ENCODE results near the gene TMPO.
"Not testable (repeated sequence)": the region's sequence is repeated elsewhere in the genome, so short reads cannot be mapped to it uniquely, and the experiment has no call there.

TMPO gene

DNA sequence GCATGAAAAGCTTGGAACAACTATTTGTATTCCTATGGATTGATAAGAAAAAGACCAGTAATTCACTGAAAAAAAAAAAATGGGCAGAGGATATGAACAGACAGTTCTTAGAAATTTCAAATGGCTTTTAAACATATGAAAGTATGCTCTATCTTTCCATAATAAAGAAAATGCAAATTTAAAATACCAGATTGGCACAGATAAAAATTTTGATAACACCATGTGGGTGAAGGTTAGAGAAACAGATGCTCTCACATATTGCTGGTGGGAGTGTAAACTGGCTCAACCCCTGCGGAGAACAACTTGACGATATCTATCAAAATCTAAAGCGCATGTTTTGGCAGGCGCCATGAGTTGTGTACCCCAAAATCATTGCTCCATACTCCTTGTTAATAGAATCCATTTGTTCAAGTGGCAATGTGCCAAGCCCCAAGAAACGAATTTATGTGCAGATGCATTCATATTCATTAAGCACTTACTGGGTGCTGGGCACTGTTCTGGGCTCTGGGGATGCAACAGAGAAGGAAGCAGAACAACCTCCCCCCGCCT is 29.5 kb upstream of the TMPO start:
- no peaks in the 10 kb centered on the region for H3K36me3 ChIP-seq (ENCODE audit: control insufficient read depth, insufficient read depth, low read length)
- no peak for DNase-seq (ENCODE audit: low read depth, low spot score)
- no CpG with 5 or more reads among the region's 6 CpGs for WGBS (ENCODE audit: insufficient coverage, insufficient read length)

DNA sequence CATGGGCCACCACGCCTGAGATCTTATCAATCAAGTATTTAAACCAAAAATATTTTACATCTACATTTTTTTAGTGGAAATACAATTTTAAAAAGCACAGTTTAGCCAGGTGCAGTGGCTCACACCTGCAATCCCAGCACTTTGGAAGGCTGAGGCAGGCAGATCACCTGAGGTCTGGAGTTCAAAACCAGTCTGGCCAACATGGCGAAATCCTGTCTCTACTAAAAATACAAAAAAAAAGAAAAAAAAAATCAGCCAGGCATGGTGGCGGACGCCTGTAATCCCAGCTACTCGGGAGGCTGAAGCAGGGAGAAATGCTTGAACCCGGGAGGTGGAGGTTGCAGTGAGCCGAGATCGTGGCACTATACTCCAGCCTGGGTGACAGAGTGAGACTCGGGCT is 27.0 kb upstream of the TMPO start:
- H3K4me1 ChIP-seq (ENCODE audit: control insufficient read depth, insufficient read depth, low read length); DNase-seq (ENCODE audit: low read depth, low spot score); H3K9me3 ChIP-seq (ENCODE audit: control insufficient read depth, insufficient read depth, low read length); H3K4me3 ChIP-seq (ENCODE audit: low read length); H3K27me3 ChIP-seq (ENCODE audit: control insufficient read depth, insufficient read depth, low read length); H3K36me3 ChIP-seq (ENCODE audit: control insufficient read depth, insufficient read depth, low read length); H3K27ac ChIP-seq (ENCODE audit: low read length): not testable (repeated sequence)
- no CpG with 5 or more reads among the region's 9 CpGs for WGBS (ENCODE audit: insufficient coverage, insufficient read length)

More for the DNA sequence above, 29.5 kb upstream of the TMPO start:
- Histone ChIP-seq H3K4me1 (ENCODE audit: control insufficient read depth, insufficient read depth, low read length) (peaks cover 4% of the 10 kb centered on the region; the same call in 1 of the 2 replicates), H3K27me3 (ENCODE audit: control insufficient read depth, insufficient read depth, low read length) (no peaks in the 10 kb centered on the region), H3K4me3 (ENCODE audit: low read length) (no peak overlapping the region), H3K27ac (ENCODE audit: low read length) (no peak overlapping the region), H3K9me3 (ENCODE audit: control insufficient read depth, insufficient read depth, low read length) (no peaks in the 10 kb centered on the region)

DNA sequence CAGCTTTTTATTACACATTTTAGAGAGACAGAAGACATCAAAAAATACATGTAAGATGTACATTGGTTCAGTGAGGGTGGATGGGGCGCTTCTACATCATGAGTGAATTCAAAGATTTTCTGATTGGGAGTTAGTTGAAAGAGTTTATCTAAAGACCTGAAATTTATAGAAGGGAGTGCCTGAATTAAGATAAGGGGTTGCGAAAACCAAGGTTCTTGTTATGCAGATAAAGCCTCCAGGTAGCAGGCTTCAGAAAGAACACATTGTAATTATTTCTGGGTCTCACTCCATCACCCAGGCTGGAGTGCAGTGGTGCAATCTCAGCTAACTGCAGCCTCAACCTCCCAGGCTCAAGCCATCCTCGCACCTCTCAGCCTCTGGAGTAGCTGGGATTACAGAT is 26.2 kb upstream of the TMPO start:
- Histone ChIP-seq H3K9me3 (ENCODE audit: control insufficient read depth, insufficient read depth, low read length) (no peaks in the 10 kb centered on the region), H3K4me3 (ENCODE audit: low read length) (no peak overlapping the region), H3K4me1 (ENCODE audit: control insufficient read depth, insufficient read depth, low read length) (peaks cover 5% of the 10 kb centered on the region; the same call in 1 of the 2 replicates), H3K27me3 (ENCODE audit: control insufficient read depth, insufficient read depth, low read length) (no peaks in the 10 kb centered on the region), H3K27ac (ENCODE audit: low read length) (no peak overlapping the region), H3K36me3 (ENCODE audit: control insufficient read depth, insufficient read depth, low read length) (no peaks in the 10 kb centered on the region)
- WGBS (ENCODE audit: insufficient coverage, insufficient read length), result no CpG with 5 or more reads among the region's 3 CpGs
- DNase-seq (ENCODE audit: low read depth, low spot score), result no peak

DNA sequence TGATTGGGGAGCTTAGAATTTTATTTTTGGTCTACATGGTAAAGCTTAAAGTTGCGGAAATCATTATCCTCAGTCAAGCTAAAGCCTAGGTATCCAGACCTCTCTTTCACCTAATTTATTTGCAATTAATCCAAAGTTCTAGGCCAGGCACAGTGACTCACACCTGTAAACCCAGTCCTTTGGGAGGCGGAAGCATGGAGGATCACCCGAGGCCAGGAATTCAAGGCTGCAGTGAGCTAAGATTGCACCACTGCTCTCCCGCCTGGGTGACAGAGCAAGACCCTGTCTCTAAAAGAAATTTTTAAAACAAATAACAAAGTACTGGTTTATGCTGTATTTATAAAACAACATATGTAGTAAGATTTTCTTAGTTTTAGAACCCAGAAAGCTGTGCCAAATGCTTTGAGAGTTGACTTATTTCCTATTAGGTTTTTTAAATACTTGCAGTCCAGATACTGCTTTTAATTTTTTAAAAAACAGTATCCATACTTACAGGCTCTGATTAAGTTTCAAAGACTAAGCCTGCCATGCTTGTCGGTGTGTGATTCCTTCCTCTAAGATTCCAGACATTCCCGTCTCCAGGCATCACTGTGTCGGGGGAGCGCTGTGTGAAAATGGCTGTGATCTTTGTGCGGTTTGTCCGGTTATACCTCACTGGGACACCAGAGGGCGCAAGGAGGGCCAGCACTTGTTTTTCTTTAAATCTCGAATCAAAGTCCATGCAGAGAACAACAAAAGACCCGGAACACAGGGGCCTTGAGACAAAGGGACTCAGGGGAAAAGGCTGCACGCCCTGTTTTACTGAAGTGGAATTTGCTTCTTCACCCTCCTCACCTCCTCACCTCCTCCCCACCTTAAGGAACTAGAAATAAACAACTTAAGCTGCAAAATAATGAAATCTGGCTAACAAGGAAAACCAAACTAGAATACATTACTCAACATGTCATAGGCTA is 24.6 kb upstream of the TMPO start:
- DNase-seq (ENCODE audit: low read depth, low spot score), result peak; percentile 99
- H3K27ac ChIP-seq (ENCODE audit: low read length), result no peak overlapping the region
- H3K4me1 ChIP-seq (ENCODE audit: control insufficient read depth, insufficient read depth, low read length), result peaks cover 5% of the 10 kb centered on the region; the same call in 1 of the 2 replicates
- H3K27me3 ChIP-seq (ENCODE audit: control insufficient read depth, insufficient read depth, low read length), result no peaks in the 10 kb centered on the region
- WGBS (ENCODE audit: insufficient coverage, insufficient read length), result no CpG with 5 or more reads among the region's 14 CpGs
- H3K9me3 ChIP-seq (ENCODE audit: control insufficient read depth, insufficient read depth, low read length), result no peaks in the 10 kb centered on the region
- H3K4me3 ChIP-seq (ENCODE audit: low read length), result no peak overlapping the region
- no peaks in the 10 kb centered on the region for H3K36me3 ChIP-seq (ENCODE audit: control insufficient read depth, insufficient read depth, low read length)

DNA sequence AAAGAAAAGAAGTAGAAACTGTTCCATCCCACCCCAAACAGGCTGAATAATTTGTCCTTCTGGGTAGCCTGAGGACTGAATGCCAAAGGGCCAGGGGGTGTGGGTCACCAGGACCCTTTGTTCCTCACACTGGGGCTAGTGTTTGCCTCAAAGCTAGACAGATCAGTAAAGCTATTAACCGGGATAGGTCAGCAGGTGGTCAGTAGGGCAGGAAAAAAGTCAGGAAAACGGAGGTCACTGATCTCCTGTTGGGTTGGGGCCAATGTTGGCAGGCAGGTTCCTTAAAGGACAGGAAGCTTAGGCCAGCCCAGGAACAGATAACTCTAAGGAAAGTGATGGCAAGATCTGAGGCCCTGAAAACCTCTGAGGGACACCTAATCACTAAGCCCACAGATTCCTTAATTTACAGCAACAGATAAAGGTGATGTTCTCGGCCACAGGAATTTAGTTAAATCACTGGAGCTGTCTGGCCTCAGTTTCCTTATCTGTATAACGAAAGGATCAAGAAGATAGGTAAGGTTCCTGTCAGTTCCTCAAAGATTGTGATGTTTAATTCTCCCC is 22.7 kb upstream of the TMPO start:
- H3K9me3 ChIP-seq (ENCODE audit: control insufficient read depth, insufficient read depth, low read length), result no peaks in the 10 kb centered on the region
- peak overlapping the region; percentile 36 for H3K27ac ChIP-seq (ENCODE audit: low read length)
- no CpG with 5 or more reads among the region's 4 CpGs for WGBS (ENCODE audit: insufficient coverage, insufficient read length)
- H3K36me3 ChIP-seq (ENCODE audit: control insufficient read depth, insufficient read depth, low read length), result no peaks in the 10 kb centered on the region
- no peak overlapping the region for H3K4me3 ChIP-seq (ENCODE audit: low read length)
- no peak for DNase-seq (ENCODE audit: low read depth, low spot score)
- H3K4me1 ChIP-seq (ENCODE audit: control insufficient read depth, insufficient read depth, low read length), result peaks cover 5% of the 10 kb centered on the region; the same call in 1 of the 2 replicates
- no peaks in the 10 kb centered on the region for H3K27me3 ChIP-seq (ENCODE audit: control insufficient read depth, insufficient read depth, low read length)

DNA sequence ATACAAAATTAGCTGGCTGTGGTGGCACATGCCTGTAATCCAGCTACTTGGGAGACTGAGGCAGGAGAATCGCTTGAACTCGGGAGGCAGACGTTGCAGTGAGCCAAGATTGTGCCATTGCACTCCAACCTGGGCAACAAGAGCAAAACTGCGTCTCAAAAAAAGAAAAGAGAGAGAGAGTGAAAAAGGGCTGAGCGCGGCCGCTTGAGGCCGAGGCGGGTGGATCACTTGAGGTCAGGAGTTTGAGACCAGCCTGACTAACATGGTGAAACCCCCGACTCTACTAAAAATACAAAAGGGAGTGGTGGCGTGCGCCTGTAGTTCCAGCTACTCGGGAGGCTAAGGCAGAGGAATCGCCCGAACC is 14.1 kb upstream of the TMPO start:
- not testable (repeated sequence) for H3K4me3 ChIP-seq (ENCODE audit: low read length); DNase-seq (ENCODE audit: low read depth, low spot score); H3K4me1 ChIP-seq (ENCODE audit: control insufficient read depth, insufficient read depth, low read length); H3K27ac ChIP-seq (ENCODE audit: low read length); H3K36me3 ChIP-seq (ENCODE audit: control insufficient read depth, insufficient read depth, low read length); H3K9me3 ChIP-seq (ENCODE audit: control insufficient read depth, insufficient read depth, low read length); H3K27me3 ChIP-seq (ENCODE audit: control insufficient read depth, insufficient read depth, low read length)
- WGBS (ENCODE audit: insufficient coverage, insufficient read length), result no CpG with 5 or more reads among the region's 15 CpGs

DNA sequence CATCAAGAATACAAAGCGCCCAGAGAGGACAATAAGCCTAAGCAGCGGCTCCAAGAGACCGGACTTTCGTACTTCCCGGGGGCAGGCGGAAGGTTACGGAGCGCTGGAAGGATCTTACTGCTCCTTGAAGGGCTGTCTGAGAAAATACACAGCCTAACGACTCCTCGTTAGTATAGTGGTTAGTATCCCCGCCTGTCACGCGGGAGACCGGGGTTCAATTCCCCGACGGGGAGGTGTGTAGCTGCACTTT is 12.1 kb upstream of the TMPO start:
- Histone ChIP-seq H3K4me3 (ENCODE audit: low read length) (peak overlapping the region; percentile 94; the same call in 1 of the 2 replicates), H3K27me3 (ENCODE audit: control insufficient read depth, insufficient read depth, low read length) (no peaks in the 10 kb centered on the region), H3K4me1 (ENCODE audit: control insufficient read depth, insufficient read depth, low read length) (no peaks in the 10 kb centered on the region), H3K9me3 (ENCODE audit: control insufficient read depth, insufficient read depth, low read length) (no peaks in the 10 kb centered on the region), H3K27ac (ENCODE audit: low read length) (no peak overlapping the region), H3K36me3 (ENCODE audit: control insufficient read depth, insufficient read depth, low read length) (no peaks in the 10 kb centered on the region)
- DNase-seq (ENCODE audit: low read depth, low spot score), result peak; percentile 82
- no CpG with 5 or more reads among the region's 16 CpGs for WGBS (ENCODE audit: insufficient coverage, insufficient read length)

DNA sequence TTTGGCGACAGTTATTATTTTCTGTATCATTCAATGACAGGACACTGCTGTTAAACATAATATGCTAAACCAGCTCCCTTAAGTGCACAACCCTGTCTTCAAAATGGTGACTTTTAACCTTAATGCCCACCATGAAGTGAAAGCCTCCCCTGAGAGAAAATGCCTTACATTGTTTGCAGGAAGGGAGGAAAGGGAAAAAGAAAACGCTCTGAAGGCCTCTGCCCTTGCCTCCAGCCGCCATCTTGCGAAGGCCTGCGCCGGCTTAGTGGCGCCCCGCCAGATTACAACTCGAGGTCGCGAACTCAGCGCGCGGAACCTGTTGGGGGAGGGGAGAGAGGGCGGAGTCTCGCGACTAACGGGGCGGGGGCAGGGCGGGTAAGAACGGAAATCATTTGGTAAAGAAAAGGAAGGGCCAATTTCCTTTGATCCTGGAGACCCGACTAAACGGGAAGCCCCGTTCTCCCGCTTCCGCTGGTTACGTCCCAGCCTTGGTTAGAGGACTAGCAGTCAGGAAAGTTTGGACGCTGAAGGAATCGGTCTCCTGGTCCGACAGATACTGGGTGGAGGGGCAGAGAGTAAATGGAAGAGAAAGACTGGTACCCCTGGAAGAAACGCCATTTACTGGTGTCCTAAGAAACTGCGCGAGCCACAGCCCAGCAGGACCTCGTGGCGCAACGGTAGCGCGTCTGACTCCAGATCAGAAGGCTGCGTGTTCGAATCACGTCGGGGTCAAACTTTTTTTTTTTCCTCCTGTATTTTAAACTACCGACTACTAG is 11.6 kb upstream of the TMPO start:
- Histone ChIP-seq H3K27me3 (ENCODE audit: control insufficient read depth, insufficient read depth, low read length) (no peaks in the 10 kb centered on the region), H3K36me3 (ENCODE audit: control insufficient read depth, insufficient read depth, low read length) (no peaks in the 10 kb centered on the region), H3K9me3 (ENCODE audit: control insufficient read depth, insufficient read depth, low read length) (no peaks in the 10 kb centered on the region), H3K27ac (ENCODE audit: low read length) (no peak overlapping the region), H3K4me1 (ENCODE audit: control insufficient read depth, insufficient read depth, low read length) (no peaks in the 10 kb centered on the region), H3K4me3 (ENCODE audit: low read length) (peak overlapping the region; percentile 94; the same call in 1 of the 2 replicates)
- WGBS (ENCODE audit: insufficient coverage, insufficient read length), result no CpG with 5 or more reads among the region's 43 CpGs
- DNase-seq (ENCODE audit: low read depth, low spot score), result peak; percentile 87

DNA sequence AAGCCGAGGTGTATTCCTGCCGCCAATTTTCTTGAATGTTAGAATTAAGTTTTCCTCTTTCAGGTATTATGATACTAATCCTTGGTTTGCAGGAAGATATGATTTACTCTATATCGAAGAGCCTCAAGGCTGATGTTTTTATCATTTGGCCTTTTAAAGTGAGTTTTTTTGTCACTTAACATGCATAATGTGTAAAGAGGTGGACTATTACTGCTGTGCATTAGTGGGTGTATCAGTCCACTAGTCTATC is 11.1 kb upstream of the TMPO start:
- Histone ChIP-seq H3K27ac (ENCODE audit: low read length) (no peak overlapping the region), H3K27me3 (ENCODE audit: control insufficient read depth, insufficient read depth, low read length) (no peaks in the 10 kb centered on the region), H3K4me3 (ENCODE audit: low read length) (peak overlapping the region; percentile 10; the same call in 1 of the 2 replicates), H3K4me1 (ENCODE audit: control insufficient read depth, insufficient read depth, low read length) (no peaks in the 10 kb centered on the region), H3K9me3 (ENCODE audit: control insufficient read depth, insufficient read depth, low read length) (no peaks in the 10 kb centered on the region), H3K36me3 (ENCODE audit: control insufficient read depth, insufficient read depth, low read length) (no peaks in the 10 kb centered on the region)
- WGBS (ENCODE audit: insufficient coverage, insufficient read length), result no CpG with 5 or more reads among the region's 3 CpGs
- no peak for DNase-seq (ENCODE audit: low read depth, low spot score)

DNA sequence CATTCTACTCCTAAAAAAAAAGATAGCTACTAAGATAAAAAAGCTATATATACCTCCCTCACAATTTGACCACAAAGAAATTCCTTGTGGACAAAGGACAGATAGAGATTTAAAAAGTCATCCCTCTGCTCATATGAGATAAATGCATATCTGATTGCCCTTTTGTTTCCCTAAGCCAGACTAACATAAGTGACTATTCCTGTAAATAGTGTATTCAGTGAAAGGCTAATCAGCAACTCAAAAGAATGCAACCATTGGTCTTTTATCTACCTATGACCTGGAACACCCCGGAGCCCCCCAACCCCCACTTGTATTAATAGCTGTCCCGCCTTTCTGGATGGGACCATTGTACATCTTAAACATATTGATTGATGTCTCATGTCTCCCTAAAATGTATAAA is 6.3 kb upstream of the TMPO start:
- Histone ChIP-seq H3K9me3 (ENCODE audit: control insufficient read depth, insufficient read depth, low read length) (no peaks in the 10 kb centered on the region), H3K36me3 (ENCODE audit: control insufficient read depth, insufficient read depth, low read length) (no peaks in the 10 kb centered on the region), H3K4me1 (ENCODE audit: control insufficient read depth, insufficient read depth, low read length) (no peaks in the 10 kb centered on the region), H3K27ac (ENCODE audit: low read length) (no peak overlapping the region), H3K27me3 (ENCODE audit: control insufficient read depth, insufficient read depth, low read length) (no peaks in the 10 kb centered on the region), H3K4me3 (ENCODE audit: low read length) (no peak overlapping the region)
- no peak for DNase-seq (ENCODE audit: low read depth, low spot score)
- WGBS (ENCODE audit: insufficient coverage, insufficient read length), result no CpG with 5 or more reads among the region's 2 CpGs
